GM18502 (cell line): ENCODE measurements around the gene SPECC1.
"Not testable (repeated sequence)": the region's sequence is repeated elsewhere in the genome, so short reads cannot be mapped to it uniquely, and the experiment has no call there.

Experiments used
- ATAC-seq: cut with Tn5 transposase; IDR thresholded peaks from one replicate; pipeline ENCODE4 v1.9.1; 2021; ENCODE audit warnings: mild to moderate bottlenecking; ENCODE audit not compliant: unreplicated experiment, poor library complexity

The SPECC1 gene

DNA sequence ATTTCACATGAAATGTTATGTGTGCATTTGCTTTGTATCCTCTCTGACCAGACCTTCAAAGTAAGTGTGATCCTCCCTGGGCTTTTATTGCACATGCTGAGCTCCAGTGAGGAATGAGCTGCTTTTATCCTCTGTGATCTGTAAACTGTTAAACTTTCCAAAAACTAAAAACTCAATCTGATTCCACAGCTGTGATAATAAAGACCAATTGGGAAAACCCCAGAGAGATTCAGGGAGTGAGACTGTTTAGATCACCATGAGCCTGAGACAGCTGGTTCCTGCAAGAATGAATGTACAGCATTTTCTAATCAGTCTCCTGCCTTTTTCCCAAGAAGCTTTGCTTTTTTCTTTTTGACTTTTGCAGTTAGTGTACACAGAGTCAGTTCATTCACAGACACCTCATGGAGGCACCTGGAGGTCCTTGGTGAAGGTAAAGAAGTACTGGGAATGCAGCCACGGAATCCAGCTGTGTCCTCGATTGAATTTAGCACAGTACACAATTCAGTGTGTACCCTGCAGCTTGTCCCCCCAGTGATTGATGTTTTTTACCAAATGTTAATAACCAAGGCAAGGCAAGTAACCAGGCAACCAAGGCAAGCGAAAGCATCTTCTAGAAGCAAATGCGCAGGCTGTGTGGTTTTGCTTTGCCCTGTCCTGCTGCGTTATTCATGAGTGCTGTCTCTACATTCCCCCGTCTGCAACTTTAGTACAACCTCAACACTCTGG, 275.6 kb downstream of the SPECC1 start:
- no peak for ATAC-seq

DNA sequence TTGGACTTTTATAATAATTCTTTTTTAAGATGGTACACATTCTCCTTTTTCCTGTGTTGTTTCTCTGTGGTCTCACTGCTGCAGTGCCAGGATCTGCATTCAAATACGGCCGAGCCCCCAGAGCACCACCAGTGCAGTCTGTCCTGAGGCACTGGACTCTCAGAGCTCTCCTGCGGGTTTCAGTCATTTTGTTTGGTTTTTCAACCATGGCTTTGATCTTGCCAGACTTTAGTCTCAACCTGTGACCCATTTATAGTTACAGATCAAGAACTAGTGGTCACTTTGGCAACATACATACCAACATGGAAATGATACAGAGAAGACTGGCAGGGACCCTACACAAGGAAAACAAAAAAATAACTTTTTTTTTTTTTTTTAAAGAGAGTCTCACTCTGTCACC, 280.8 kb downstream of the SPECC1 start:
- no peak for ATAC-seq

DNA sequence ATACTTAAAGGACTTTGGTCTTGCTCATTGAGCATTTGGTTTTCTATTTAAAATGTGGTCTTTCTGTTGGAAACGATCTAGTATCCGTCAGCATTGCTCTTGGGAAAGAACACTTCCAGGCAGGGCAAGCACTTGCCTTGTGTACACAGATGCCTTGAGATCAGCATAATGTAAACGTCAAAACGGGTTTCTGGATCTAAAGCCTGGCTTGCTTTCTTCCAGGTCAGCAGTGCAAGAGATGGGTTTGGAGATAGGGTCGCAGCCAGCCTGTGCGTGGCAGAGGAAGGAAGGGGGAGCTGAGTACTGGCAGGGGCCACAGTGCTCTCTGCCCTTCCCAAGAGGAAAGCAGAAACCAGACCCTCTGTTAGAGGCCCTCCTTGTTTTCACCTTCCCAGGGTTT, 282.7 kb downstream of the SPECC1 start:
- no peak for ATAC-seq

DNA sequence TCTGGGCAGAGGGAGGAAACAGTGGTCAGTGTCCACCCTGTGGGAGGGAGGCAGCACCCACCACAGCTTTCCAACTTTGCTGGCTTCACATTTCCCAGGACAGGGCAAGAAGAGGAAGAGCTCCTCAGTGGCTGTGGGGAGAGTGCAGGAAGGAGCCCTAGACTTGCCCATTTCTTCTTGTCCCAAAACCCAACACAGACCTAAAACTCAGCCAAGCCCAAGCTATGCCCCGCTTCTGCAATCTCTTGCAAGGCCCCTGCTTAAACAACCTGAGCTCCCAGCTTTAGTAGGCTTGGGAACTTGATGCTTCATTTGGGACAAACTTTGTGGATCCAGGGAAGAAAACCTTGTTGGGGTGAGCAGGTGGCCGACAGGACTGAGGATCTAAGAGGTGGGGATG, 284.3 kb downstream of the SPECC1 start:
- no peak for ATAC-seq

GRCh38 chr17:20294120-20294519, 285.0 kb downstream of the SPECC1 start:
- no peak for ATAC-seq

DNA sequence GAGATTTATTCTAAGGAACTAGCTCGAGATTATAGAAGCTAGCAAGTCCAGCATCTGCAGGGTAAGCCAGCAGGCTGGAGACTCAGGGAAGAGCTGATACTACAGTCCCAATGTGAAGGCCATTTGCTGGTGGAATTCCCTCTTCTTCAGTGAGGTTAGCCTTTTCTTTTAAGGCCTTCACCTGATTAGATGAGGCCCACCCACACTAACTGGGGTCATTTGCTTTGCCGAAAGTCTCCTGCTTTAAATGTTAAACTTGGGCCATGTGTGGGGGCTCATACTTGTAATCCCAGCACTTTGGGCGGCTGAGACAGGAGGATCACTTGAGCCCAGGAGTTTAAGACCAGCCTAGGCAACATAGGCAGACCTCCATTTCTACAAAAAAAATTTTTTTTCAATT, 289.9 kb downstream of the SPECC1 start:
- ATAC-seq = no peak

GRCh38 chr17:20300436-20300934, 291.3 kb downstream of the SPECC1 start:
- ATAC-seq = no peak

DNA sequence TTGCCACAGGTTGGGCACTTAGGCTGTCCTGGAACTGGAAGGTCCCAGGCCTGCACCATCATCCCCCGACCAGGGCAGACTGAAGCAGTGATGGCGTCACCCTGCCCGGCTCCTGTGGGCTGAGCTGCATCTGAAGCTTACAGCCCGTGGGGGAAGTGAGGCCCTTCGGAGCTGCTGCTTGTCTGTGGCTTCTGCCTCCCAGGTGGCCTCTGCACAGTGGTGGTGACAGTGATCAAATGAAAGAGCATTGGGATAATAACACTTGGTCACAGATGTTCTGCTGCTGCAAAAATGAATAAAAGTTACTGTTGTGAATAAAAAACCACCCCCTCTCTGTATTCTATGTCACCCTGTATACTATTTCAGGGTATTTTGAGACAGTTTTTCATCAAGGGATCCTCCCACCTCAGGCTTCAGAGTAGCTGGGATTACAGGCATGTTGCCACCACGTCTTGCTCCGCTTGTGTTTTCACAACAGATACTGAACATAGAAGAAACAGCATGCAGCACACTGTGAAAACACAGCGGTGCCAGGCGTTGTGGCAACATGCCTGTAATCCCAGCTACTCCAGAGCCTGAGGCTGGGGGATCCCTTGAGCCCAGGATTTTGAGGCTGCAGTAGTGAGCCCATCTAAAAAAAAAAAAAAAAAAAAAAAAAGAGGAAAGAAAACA, 293.2 kb downstream of the SPECC1 start:
- no peak for ATAC-seq

DNA sequence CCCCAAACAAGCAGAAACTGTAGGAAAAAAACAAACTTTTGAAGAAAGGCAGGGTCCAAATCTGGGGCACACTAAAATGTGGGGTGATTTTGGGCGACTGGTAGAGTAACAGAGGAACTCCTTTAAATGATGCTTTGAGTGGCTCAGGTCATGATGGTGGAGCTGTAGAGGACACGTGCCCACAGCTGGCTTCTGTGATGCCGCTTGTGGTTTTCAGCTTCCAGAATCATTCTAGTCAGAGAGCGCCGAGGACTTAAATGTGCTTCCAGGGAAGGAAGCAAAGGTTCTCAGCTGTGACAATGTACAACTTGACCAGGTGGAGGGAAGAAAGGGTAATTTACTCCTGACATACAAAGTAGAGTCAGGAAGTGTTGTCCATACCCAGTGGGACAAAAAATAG, 295.8 kb downstream of the SPECC1 start:
- no peak for ATAC-seq

- no peak for ATAC-seq
Observed at GRCh38 chr17:20306924-20307323, 297.8 kb downstream of the SPECC1 start.

DNA sequence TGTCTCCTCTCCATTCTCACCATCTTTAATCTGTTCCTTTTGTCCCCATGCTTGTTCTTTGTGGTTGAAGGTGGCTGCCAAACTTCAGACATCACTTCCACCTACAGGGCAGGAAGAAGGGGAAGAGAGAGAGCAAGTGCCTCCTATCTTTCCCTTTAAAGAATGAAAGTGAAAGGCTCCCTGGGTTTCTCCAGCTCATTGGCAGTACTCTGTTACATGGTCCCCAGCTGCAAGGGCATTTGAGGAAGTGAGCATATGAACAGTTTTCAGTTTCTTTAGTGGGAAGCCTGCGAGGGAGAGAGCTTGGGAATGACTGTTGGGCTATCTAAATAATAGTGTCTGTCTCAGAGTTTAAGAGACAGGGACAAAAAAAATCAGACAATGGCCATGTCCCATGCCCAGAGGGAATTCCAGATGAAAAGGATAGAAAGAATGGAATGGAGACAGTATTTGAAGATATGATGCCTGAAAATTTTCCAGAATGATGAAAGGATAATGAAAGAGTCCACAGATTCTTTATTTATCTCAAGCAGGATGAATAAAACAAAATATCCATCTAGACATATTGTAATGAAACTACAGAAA, 298.3 kb downstream of the SPECC1 start:
- no peak for ATAC-seq

DNA sequence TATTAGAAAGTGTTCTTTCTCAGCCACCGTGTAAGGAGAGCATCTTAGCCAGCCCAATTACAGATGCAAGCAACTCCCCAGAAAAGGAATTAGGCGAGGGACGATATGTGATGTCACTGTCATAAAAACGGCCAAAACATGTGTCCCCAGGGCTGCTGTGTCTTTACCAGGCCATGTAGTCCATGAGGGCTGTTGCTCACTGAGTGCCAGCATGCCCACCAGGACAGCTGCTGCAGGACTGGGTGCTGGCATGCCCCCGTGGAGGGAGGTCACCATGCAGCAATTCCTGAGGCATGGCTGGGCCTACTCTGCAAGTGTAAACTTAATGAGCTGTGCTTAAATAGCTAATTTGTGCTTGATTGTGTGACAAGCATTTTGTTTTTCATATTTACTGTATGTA, 301.3 kb downstream of the SPECC1 start:
- ATAC-seq = no peak

DNA sequence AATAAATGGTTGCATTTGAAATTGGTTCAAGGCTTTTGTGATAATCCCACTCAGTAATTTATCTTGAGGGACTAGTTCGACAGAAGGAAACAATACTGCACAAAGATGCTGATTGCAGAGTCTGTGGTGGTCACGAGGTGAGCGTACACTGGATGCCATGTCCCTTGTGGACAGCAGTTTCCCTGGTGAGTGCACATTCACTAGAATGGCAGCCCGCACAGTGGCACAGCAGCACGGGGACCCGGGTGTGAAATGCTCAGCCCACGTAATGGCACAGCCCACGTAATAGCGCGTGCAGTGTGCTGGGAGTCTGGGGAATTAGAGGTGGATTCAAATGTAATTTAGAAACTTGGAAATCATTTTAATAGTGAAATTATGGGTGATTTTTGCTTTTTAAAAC, 304.1 kb downstream of the SPECC1 start:
- no peak for ATAC-seq

DNA sequence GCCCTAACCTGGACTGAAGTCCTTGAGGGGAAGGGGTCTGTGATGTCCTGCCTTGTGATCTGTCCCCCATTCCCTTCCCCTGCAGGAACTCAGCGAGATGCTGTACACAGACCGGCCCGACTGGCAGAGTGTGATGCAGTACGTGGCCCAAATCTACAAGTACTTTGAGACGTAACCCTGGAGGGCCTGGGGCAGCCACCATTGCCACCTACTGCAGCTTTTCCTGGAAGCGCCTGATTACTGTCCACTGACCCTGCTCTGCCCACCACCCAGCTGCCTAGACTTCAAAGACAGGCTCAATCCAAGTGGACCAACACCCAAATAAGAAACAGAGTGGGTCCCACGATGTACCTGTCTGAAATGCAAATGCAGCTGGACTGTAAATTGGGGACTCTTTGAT, 304.7 kb downstream of the SPECC1 start:
- ATAC-seq = no peak

DNA sequence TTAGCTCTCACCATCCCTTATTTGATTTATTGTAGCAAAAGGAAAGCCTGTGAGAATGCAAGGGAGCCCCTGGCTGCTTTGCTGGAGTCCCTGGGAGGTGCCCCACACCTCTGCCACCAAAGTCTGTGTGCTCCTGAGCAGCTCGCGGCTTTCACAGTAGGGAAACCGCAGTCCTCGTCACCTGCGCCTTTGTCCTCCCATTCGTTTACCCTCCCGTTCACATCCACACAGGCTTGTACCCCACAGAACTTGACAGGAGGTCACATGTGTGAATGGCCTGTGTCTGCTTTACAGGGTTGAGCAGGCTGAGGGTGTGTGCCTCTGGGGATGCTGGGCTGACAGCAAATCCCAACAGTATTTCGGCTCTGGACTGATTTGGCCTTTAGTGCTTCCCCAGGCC, 305.7 kb downstream of the SPECC1 start:
- ATAC-seq = no peak

- no peak for ATAC-seq
Observed at GRCh38 chr17:20315311-20315710, 306.2 kb downstream of the SPECC1 start.

DNA sequence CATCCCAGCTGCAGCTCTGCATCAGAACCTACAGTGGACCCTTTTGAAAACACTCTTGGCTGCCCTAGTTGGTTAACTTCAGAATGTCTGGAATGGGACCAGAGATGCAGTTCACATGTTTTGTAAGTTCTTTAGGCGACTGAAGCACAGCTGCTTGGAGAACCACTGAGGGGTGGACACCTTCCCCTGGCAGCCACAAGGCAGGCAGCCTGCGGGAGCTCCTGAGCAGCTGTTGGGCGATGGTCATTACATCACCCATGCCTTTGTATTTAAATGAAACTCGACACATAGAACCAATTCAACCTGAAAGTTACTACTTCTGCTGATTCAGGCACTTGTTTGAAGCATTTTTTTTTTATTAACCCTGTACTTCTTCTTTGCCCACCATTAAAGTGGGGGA, 306.7 kb downstream of the SPECC1 start:
- no peak for ATAC-seq

DNA sequence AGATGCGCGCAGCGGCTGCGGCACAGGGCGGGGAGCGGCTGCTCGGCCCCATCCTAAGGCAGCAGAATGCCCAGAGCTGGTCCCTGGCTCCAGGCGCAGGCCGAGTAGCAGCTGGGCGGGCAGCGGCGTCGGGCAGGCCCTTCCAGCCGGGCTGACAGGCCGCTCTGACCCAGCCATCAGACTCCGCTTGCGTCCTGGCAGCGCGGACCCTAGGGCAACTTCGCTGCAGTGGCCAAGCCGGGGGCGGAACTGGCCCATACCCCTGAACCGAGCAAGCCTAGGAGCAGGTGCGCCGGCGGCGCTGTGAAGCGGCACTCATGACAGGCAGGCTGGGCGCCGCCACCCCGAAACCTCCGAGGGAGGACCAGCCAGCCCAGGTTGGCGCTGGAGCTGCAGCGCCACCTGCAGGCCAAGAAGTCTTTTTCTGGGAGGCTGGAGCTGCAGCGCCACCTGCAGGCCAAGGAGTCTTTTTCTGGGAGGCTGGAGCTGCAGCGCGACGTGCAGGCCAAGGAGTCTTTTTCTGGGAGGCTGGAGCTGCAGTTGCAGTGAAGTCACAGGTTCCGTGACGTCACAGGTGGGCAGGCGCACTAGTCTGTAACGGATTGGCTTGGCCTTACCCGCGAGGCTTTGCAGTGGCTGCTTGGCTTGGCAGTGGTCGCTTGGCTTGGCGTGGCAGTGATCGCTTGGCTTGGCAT, 311.5 kb downstream of the SPECC1 start:
- ATAC-seq = peak; percentile 74

GRCh38 chr17:20321357-20321756, 312.2 kb downstream of the SPECC1 start:
- ATAC-seq = not testable (repeated sequence)

DNA sequence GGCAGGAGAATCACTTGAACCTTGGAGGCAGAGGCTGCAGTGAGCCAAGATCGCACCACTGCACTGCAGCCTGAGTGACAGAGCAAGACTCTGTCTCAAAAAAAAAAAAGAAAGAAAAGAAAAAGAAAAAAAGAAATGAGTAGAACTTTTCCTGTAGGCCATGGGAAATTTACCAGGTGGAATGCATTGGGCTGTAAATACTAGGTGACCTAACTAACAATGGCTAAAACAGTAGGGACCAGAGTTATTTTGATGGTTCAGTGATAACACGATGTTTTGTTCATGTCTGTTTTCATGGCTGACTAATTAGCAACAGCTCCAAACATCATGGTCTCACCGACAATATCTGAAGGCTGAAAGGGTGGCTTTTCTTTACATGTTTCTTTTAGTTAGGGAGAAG, 318.6 kb downstream of the SPECC1 start:
- ATAC-seq = not testable (repeated sequence)

DNA sequence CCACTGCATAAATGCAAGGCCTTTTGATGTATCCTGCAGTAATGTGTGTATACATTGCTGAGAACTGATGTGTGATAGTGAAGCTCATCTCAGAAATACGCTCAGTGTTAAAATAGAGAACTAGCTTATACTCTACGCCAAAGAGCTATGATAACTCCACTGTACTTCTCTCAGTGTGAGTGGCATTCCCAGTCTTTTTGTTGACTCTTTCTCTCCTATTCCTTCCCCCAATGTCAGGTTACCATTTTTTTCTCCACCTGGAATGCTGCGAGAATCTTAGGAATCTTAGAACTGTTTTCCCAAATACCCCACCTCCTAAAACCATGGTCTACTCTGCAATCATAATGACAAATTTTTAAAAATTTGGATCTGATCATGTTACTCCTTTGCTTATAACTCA, 342.2 kb downstream of the SPECC1 start:
- ATAC-seq = not testable (repeated sequence)
